CD4-positive, alpha-beta T cell (primary cell): ENCODE data around the gene GSG1L. TPM values are rescaled to one million over a fixed set of nuclear protein-coding genes. Genes with fewer than 3 reads are reported as not detected.

Experiments used
- ATAC-seq: fragments of 200-7000 bp; cut with Tn5 transposase; one replicate; pipeline ENCODE4 v1.10.0; 2022; ENCODE audit warnings: mild to moderate bottlenecking; ENCODE audit not compliant: poor library complexity
- CTCF ChIA-PET: fragments of 350-600 bp; sonication (Branson Sonifier 250); formaldehyde crosslinking; loops from one replicate; lab custom pipeline; 2021; ENCODE audit warnings: antibody characterized with exemption, inconsistent platforms; lab: Charles Lee
- POLR2A ChIA-PET: fragments of 350-600 bp; sonication (Branson Sonifier 250); formaldehyde crosslinking; loops from one replicate; lab custom pipeline; 2021; ENCODE audit warnings: antibody characterized with exemption, inconsistent platforms; lab: Charles Lee
- DNase-seq, 14 experiments: peaks; one replicate each; pipeline ENCODE4 v3.0.0-alpha.2; 2013 to 2020; ENCODE audit warnings: mixed read lengths in 2 of 14
- H3K27ac ChIP-seq, 2 donors: one replicate each; pipeline versions ENCODE4 v1.5.1 to v1.7.0; 2013; ENCODE audit warnings: low read length in 2 of 2, low read depth in 1 of 2, mild to moderate bottlenecking in 1 of 2
- H3K27me3 ChIP-seq, 2 experiments: 1 replicate in 1 of 2; 2 replicates in 1 of 2; pipeline versions ENCODE4 v1.6.1 to v1.7.0; 2013; ENCODE audit warnings: low read length in 2 of 2, control low read depth in 1 of 2, mild to moderate bottlenecking in 1 of 2, moderate library complexity in 1 of 2; ENCODE audit not compliant: insufficient read depth in 2 of 2, control insufficient read depth in 1 of 2
- H3K36me3 ChIP-seq: one replicate; pipeline ENCODE4 v1.6.1; 2013; ENCODE audit warnings: low read length, control low read depth; ENCODE audit not compliant: insufficient read depth
- H3K4me1 ChIP-seq: one replicate; pipeline ENCODE4 v1.6.1; 2013; ENCODE audit warnings: low read length, control low read depth; ENCODE audit not compliant: insufficient read depth
- H3K4me3 ChIP-seq: one replicate; pipeline ENCODE4 v1.5.1; 2013; ENCODE audit warnings: mild to moderate bottlenecking, low read length, moderate library complexity
- H3K9me3 ChIP-seq, 2 experiments: 1 replicate in 1 of 2; 2 replicates in 1 of 2; pipeline versions ENCODE4 v1.6.1 to v1.7.0; 2013; ENCODE audit warnings: low read length in 2 of 2, mild to moderate bottlenecking in 2 of 2, control low read depth in 1 of 2, moderate library complexity in 1 of 2; ENCODE audit not compliant: control insufficient read depth in 1 of 2, insufficient read depth in 1 of 2
- H3K27ac Mint-ChIP-seq: one replicate; pipeline ENCODE4 v1.8.0; 2020; ENCODE audit warnings: mixed read lengths
- H3K27me3 Mint-ChIP-seq: one replicate; pipeline ENCODE4 v1.8.0; 2021; ENCODE audit warnings: mixed read lengths
- H3K36me3 Mint-ChIP-seq: one replicate; pipeline ENCODE4 v1.8.0; 2021; ENCODE audit warnings: low read depth, mixed read lengths
- H3K4me1 Mint-ChIP-seq: one replicate; pipeline ENCODE4 v1.8.0; 2021; ENCODE audit warnings: low read depth, mixed read lengths
- H3K4me3 Mint-ChIP-seq: one replicate; pipeline ENCODE4 v1.8.0; 2020; ENCODE audit warnings: mild to moderate bottlenecking, mixed read lengths
- H3K9me3 Mint-ChIP-seq: one replicate; pipeline ENCODE4 v1.8.0; 2020; ENCODE audit warnings: mixed read lengths
- CTCF ChIP-seq: fragments of 200-600 bp; IDR thresholded peaks from one replicate; pipeline ENCODE4 v1.8.0; 2022; ENCODE audit warnings: antibody characterized with exemption, mild to moderate bottlenecking
- intact Hi-C, 2 experiments: fragments of 100-400 bp; cut with DNase I in 1 of 2; cut with micrococcal nuclease in 1 of 2; formaldehyde crosslinking; loops; one replicate each; pipeline versions ENCODE4 v1.15.1 to v1.9.0; 2023 to 2025; cut with DNase I, micrococcal nuclease
- total RNA-seq, 174 experiments: library from RNA in 2 of 174; stranded (reverse) in 2 of 174; gene quantifications; one replicate each; pipeline ENCODE4 v1.2.3 and lab custom pipeline; 2021 to 2026

Gene GSG1L
- total RNA-seq, 2 experiments from 2014 or later, result not detected

- no peak for TF ChIP-seq CTCF
- no peaks in the 10 kb centered on the region for H3K4me1 ChIP-seq
- intact Hi-C loops, result no loop called here
- DNase-seq (no peak), ATAC-seq (no peak)
- no peaks in the 10 kb centered on the region for H3K36me3 ChIP-seq
- Mint-ChIP-seq H3K9me3 (no peaks in the 10 kb centered on the region), H3K36me3 (peaks cover 30% of the 10 kb centered on the region), H3K4me1 (no peaks in the 10 kb centered on the region), H3K27me3 (no peaks in the 10 kb centered on the region), H3K27ac (no peak overlapping the region), H3K4me3 (no peak overlapping the region)
- peaks cover 0 to 3% of the 10 kb centered on the region in 2 experiments for H3K9me3 ChIP-seq
- no peak overlapping the region for H3K27ac ChIP-seq
- no peaks in the 10 kb centered on the region for H3K27me3 ChIP-seq
- H3K4me3 ChIP-seq, result no peak overlapping the region
- CTCF ChIA-PET, result no interaction called here
- POLR2A ChIA-PET, result no interaction called here
Observed at GRCh38 chr16:27739606-27740357, 323.7 kb downstream of the GSG1L start.

DNA sequence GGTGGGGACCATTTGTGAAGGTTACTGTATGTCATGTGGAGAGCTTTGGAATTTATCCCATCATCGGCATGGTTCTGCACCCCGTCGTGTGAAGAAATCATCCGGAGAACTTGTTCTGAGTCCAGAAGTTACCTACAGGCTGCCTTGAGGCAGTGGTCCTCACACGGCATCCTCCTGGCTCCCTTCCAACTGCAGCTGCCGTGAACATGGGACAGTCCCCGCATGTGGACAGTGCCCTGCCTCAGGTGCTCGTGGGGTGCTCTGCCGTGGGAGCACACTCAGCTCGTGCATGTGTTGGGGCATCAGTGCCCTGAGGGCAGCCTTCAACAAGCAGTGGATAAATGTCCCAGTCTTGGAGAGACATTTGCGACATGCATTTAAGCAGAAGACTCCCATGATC is 324.9 kb downstream of the GSG1L start:
- no peak overlapping the region for H3K4me3 Mint-ChIP-seq
- Histone ChIP-seq H3K36me3 (no peaks in the 10 kb centered on the region), H3K4me1 (no peaks in the 10 kb centered on the region), H3K9me3 (peaks cover 0 to 3% of the 10 kb centered on the region in 2 experiments), H3K4me3 (no peak overlapping the region), H3K27ac (no peak overlapping the region), H3K27me3 (no peaks in the 10 kb centered on the region)
- H3K27me3 Mint-ChIP-seq, result no peaks in the 10 kb centered on the region
- ChIA-PET POLR2A (no interaction called here), CTCF (no interaction called here)
- intact Hi-C loops, result no loop called here
- no peak for TF ChIP-seq CTCF
- no peaks in the 10 kb centered on the region for H3K4me1 Mint-ChIP-seq
- H3K27ac Mint-ChIP-seq, result no peak overlapping the region
- H3K9me3 Mint-ChIP-seq, result no peaks in the 10 kb centered on the region
- DNase-seq (no peak), ATAC-seq (no peak)
- H3K36me3 Mint-ChIP-seq, result peaks cover 30% of the 10 kb centered on the region

Other genes with a start within 250 kb of the GSG1L start
- 100 to 1,000 TPM; 378 to 390 TPM for gene XPO6, start 148.3 kb upstream of the GSG1L start, total RNA-seq
- 10 to 100 TPM; 13.0 to 13.5 TPM for gene SBK1, start 228.8 kb upstream of the GSG1L start, total RNA-seq